GM18858 (cell line): Measurements from ENCODE around the gene GGT1.
A peak's percentile ranks its signal among the peaks of the same experiment; 100 is the strongest.
"Not testable (repeated sequence)": the region's sequence is repeated elsewhere in the genome, so short reads cannot be mapped to it uniquely, and the experiment has no call there.

Source experiments
- ATAC-seq: cut with Tn5 transposase; IDR thresholded peaks from one replicate; pipeline ENCODE4 v1.9.1; 2021; ENCODE audit not compliant: unreplicated experiment

GGT1 gene

DNA sequence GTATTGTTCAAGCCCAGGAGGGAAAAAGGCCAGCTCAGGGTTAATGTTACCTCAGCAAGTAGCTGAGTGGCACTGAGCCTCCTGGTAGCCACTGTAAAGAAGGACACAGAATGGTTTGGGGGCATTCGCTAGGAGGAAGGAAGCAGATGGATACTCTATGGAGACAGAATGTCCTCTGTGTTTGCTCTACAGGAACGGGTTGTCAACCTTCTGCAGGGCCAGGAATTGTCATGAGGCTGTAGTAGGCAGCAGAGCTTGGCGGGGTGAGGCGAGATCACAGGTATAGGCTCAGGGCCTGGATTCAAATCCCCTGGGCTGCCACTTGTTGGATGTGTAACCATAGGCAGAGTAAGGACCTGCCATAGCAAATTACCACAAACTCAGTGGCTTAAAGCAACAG is 7.1 kb upstream of the GGT1 start:
- ATAC-seq, result no peak

DNA sequence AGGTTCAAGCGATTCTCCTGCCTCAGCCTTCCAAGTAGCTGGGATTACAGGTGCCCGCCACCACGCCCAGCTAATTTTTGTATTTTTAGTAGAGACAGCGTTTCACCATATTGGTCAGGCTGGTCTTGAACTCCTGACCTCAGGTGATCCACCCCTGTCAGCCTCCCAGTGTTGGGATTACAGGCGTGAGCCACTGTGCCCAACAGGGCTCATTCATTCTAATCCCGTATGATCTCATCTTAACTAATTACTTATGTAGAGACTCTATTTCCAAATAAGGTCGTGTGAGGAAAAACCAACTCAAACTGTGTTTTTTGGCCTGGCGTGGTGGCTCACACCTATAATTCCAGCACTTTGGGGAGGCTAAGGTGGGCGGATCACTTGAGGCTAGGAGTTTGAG is 5.9 kb upstream of the GGT1 start:
- not testable (repeated sequence) for ATAC-seq

DNA sequence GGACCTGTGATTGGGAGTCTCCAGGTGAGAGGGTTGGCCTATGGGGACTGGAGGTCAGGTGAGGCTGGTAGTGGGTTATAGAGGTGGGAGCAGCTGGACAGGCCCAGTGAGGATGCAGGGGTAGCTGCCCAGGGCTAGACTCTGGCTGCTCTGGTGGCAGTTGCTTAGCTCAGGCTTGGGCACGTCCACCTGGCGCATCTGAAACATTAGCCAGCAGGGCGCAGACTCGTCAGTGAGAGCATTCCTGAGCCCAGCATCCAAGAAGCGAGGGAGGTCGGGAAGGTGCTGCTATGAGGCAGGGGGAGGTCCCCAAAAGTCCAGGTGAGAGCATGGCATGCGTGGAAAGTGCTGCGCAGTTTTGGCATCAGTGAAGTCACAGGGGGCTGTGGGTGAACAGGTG is 3.5 kb upstream of the GGT1 start:
- ATAC-seq, result no peak

DNA sequence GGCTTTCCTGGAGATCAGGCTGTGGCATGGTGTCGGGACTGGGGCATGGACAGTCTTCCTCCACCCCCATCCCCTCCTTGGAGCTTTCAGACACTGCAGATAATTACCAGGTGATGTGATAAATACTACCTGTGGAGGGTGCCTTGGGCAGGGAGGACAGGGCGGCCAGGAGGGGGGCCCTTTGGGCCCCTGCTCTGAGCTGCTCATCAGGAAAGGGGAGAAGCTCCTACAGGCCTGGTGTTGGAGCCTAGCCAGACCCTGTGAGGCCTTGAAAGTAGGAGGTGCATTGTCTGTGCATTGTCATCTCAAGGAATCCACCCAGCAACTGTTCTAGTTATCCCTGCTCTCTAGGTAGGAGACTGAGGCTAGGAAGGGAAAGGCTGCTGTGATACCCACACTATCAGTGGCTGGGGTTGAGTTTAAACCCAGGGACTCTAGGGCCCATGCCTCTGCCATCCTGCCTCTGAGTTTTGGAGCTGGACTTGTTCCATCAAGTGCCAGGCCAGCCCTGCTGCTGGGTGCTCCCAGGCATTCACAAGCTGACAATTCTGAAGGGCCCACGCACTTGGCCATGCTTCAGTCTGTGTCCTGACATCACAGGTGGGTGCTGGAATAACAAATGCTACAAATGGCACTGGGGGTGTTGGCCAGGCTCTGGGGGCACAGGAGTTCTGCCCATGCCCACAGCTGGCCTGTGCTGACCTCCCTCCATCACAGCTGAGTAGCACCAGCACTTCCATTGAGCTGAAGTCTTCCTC is 2.9 kb upstream of the GGT1 start:
- ATAC-seq, result not testable (repeated sequence)

DNA sequence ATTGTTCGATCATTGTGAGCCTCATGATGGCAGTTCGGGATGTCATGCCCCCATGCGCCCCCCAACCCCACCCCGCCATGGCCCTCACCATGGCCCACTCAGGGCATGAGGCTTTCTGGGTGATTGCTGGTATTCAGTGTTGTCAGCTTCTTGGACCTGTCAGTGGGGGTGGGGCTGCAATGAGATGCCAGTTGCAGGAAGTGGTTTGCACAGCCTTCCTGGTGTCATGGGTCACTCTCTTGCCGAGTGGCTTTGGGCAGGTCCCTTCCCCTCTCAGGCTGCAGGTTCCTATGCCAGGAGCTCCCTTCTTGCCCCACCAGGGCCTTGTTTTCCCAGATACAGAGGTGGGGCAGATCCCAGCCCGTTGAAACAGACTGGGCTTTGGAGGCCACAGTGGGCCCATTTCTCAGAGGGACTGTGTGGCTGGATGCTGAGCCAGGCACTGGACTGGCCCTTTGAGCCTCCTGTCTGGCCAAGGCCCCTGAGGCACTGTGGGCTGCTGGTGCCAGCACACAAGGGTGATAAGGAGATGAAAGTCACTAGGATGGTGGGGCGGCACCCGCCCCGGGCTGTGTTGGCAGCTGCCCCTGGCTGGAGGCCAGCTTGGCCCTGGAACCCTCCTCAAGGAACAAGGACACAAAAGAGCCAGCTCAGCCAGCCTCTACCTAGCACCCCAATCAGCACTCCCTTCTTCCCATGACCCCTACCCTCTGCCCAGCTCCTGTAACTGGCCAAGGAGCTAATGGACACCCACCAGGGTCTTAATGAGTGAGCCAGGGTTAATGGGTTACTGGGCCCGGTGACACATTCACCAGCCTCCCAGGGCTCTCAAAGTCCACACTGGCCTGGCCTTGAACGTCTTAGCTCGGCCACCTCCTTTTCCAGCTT is 1.5 kb upstream of the GGT1 start:
- ATAC-seq, result no peak

DNA sequence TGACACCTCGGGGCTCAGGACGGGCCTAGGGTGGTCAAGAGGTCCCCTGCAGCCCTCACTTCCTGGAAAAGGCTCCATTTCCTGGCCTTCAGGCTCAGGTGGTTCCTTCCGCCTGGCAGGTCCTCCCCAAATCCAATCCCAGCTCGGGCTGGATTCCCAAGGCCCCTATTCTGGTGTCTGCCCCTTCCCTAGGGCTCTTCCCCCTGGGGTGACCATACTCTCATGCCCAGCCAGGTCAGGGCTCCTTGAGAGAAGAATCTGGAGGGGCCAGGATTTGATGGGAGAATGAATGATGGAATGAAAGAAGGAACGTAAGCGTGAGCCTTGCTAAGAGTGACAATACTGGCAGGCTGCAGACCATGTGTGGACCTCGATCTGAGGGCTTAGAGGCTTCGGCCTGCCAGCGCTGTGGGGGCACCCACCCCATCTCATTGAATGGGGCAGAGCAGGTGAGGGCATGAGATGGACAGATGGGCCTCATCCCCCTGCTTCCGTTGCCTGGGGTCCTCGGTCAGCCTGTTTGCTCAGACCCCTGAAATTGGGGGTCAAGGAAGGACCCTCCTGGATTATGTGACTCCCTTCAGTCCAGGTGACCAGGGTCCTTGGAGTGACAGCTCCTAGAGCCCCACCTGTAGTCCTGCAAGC is 766 bp upstream of the GGT1 start:
- ATAC-seq, result not testable (repeated sequence)

DNA sequence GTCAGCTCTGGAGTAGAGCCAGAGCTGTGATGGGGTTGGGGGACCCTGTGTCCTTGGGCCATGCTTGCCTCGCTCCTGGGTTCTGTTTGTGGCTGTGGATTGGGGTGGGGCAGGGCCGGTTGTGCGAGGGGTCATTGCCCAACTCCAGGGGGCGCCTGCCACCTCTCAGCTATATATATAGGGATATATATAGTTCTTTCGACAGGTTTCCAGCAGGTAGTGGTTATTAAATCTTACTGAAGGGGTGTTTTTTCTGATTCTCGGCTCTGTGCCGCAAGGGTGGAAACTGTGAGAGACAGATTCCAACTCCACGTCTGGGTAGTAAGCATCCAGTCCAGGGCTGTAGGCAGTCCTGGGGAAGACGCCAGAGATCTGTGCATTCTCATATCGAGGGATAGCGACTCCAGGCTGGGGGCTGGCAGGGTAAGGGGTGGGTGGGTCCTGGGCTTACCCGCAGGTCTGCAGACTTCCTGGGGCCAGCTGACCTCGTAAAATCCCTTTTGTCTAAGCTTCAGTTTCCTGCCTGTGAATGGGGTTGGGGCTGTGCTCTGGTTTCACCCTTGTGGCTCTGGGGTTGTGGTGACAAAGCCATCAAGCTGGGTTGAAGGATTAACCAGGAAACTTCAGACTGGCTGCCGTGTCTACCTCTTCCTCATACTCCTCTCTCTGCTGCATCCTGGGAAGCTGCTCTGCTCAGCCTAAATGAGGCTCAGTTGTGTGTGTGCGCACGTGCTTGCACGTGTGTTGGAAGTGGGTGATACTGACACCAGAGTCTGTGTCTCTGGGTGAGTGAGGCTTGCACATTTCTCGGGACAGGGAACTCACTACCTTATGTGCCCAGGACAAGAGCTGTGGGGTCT is 1.0 kb downstream of the GGT1 start:
- not testable (repeated sequence) for ATAC-seq

DNA sequence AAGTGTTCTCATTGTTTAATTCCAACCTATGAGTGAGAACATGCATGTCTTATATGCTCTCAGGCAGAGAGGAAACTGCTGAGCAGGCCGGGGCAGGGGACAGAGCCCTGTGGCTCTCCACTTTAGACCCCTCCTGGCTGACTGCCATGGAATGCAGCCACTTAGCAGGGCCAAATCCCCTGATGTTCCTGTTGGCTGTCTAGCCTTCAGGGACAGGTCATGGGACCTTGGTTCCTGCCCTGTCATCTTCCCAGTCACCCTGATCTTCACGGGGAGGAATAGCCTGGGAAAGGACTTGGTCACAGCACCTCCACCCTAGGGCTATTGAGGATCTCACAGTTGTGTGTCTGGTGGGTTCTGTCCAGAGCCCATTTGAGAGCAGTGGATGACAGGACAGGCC is 3.3 kb downstream of the GGT1 start:
- not testable (repeated sequence) for ATAC-seq

DNA sequence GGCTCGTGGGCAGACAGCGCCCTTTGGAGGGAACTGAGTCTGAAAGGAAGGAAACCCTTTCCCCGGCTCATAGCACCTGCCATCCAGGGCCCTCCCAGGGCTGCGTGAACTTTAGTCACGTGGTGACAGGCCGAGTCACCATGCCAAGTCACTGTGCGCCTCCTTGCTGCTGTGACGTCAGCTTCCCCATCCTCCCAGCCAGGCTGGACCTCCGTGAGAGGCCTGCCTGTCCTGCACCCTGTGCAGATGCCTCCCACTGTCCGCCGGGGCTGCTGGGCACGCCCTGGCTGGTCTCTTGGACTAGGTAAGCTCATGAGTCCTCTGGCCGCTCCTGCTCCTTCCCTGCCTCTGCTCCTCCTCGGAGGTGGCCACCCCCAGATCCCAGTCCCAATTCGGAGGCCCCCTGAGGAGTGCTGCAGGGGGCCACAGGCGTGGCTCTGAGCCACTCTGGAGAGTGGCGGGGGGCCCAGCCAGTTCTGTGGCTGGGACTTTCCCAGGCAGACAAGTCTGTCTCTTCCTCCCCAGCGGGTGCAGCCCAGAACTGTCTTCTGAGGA is 4.5 kb downstream of the GGT1 start:
- ATAC-seq, result peak; percentile 42

DNA sequence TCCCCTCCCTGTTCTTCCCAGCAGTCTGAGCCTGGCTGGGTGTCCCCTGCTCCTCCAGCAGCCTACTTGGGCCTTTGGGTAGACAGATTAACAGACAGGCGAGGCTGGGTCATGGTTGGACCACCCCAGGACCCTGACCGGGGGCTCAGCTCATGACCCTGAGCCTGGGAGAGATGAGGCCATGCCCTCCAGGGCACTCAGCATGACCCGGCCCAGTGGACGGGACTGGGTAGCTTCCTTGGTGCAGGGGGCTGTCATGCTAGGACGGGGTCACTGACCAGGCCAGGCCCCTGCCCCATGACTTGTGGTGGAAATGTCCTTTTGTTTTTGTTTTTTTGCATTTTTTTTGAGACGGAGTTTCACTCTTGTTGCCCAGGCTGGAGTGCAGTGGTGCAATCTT is 5.3 kb downstream of the GGT1 start:
- not testable (repeated sequence) for ATAC-seq

DNA sequence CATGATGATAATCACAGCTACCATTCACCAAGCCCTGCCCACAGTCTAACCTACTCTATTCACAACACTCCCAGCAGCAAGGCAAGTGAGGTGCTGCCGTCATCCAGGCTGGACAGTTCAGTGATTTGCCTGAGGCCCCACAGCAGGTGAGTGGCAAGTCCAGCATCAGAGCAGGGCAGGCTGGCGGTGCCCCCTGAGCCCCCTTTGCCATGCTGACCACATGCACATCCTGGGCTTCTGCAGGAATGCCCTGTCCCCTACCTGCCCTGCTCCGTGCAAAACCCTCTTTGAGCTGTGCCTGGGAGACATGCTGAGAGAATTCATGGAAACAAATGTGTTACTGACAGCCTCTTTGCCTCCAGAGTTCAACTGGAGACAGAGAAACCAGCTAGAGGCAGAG is 6.9 kb downstream of the GGT1 start:
- ATAC-seq, result not testable (repeated sequence)

DNA sequence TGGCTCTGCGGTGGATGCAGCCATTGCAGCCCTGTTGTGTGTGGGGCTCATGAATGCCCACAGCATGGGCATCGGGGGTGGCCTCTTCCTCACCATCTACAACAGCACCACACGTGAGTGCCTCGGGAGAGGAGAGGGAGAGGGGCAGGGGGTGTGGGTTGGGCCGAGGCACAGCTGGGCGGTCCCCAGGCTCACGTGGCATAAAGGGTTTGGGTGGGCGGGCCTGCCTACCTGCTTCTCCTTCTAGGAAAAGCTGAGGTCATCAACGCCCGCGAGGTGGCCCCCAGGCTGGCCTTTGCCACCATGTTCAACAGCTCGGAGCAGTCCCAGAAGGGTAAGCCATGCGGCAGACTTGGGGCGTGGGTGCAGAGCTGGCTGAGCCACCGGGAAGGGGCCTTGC is 11.8 kb downstream of the GGT1 start:
- ATAC-seq, result not testable (repeated sequence)

DNA sequence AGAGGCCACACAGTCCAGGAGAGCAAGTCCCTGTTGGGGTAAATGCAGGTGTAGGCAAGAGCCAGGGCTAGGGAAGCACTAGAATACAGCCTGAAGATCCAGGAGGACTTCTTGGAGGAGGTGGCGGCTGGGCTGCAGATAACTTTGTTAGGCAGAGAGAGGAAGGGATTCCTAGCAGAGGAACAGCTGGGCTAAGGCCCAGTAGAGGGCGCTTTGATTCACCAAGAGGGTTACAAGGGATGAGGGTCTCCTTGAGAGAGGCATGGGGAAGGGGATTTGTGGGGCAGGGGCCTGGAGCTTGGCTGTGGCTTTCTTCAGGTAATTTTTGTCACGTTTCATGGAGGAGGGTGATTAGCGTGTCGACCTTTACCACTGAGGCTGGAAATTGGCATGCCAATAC is 18.3 kb downstream of the GGT1 start:
- not testable (repeated sequence) for ATAC-seq

DNA sequence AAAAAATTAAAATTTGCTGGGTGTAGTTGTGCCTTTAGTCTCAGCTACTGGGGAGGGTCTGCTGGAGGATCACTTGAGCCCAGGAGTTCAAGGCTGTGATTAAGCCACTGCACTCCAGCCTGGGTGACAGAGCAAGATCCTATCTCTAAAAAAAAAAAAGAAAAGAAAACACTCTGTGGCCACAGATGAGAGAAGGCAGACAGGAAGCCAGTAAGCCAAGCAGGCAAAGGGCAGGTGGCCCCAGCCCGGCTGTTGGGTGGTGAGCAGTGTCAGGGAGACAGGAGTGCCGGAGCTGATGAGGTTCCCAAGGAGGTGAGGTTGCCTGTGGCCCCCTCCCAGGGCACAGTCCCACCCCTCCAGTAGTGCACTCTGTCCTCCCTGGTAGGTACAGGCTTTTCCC is 19.6 kb downstream of the GGT1 start:
- not testable (repeated sequence) for ATAC-seq

DNA sequence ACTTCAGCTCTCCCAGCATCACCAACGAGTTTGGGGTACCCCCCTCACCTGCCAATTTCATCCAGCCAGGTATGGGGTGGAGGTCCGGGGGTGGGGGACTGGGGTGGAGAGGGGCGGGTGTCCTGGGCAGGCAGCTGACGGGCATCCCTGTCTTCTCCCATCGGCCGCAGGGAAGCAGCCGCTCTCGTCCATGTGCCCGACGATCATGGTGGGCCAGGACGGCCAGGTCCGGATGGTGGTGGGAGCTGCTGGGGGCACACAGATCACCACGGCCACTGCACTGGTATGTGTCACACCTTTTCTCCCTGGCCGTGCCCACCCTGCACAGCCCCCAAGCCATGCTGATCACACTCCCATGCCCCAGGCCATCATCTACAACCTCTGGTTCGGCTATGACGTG is 24.9 kb downstream of the GGT1 start:
- not testable (repeated sequence) for ATAC-seq

DNA sequence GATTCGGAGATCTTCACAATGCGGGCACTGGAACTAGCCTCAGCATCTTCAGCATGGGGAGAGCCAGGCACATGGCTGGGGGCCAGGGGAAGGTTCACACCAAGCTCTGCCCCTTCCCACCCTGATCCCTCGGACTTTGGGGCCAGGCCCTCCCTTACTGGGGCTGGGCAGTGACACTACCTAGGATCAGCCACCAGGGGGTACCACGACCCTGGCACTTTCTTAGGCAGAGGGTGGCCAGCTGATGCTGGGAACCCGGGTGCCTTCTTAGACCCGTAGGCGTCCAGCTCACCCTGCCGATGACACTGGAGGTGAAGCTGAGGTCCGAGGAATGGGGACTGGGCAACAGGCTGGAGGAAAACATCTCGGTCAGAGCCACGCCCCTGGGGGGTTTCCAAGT is 26.1 kb downstream of the GGT1 start:
- ATAC-seq, result not testable (repeated sequence)

DNA sequence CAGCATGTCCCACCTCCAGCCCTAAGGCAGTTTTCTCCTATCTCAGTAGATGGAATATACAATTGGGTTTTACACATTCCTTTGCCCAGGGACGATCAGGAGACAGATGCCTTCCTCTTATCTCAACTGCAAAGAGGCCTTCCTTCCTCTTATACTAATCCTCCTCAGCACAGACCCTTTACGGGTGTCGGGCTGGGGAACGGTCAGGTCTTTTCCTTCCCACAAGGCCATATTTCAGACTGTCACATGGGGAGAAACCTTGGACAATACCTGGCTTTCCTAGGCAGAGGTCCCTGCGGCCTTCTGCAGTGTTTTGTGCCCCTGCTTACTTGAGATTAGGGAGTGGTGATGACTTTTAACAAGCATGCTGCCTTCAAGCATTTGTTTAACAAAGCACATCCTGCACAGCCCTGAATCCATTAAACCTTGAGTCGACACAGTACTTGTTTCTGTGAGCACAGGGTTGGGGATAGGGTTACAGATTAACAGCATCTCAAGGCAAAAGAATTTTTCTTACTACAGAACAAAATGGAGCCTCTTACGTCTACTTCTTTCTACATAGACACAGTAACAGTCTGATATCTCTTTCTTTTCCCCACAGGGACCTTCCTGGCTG is 27.9 kb downstream of the GGT1 start:
- not testable (repeated sequence) for ATAC-seq

DNA sequence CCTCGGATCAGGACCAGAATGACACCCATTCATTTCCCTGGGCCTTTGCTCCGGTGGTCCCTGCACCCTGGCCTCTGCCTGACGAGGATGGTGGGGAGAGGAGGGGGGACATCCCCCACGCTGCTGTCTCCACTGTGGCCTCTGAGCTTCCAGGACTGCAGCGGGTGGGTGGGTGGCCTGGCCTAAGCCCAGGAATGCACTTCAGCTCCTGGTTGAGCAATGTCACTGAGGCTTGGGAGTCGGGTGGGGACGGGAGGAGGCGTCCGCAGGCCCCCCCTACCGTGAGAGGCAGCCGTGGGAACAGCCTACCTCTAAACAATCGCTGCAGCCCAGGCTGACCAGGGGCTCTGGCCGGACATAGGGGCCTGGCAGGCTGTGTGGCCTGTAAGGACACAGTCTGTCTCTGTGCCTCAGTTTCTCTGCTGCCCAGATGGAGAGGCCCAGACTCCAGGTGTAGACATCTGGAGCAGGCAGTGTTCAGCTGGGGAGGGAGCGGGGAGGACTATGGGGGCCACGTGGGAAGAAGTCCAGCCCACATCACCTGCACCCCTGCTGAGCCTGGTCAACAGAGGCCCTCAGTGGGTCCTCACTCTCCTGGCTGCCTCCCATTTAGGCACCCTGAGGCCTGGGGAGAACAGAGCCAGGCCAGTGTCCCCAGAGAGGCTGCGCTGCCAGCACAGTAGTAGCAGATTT is 28.6 kb downstream of the GGT1 start:
- not testable (repeated sequence) for ATAC-seq

DNA sequence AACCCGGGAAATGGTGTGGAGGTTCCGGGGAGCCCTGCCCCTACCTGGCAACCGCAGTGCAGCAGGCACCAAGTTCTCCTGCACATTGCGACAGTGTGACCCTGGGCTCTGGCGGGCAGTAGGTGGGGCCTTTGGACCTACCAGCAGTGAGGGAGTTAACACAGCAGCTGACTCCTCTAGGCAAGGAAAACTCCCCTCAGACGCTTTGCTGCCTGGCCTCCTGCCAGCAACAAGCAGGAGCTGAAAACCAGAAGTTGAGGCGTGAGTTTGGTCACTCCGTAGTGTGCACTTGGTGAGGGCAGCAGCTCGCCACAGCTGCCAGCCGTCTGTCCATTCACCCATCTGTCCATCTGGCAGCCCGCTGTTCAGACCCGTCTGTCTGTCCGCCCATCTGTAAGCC is 29.6 kb downstream of the GGT1 start:
- ATAC-seq, result not testable (repeated sequence)
